T-helper 2 cell treated with Interferon-gamma antibody and Interleukin-4, amounts not matched to agents 5 μg/mL and 100 μg/mL, for 36 hours (primary cell): ENCODE data around the gene FGD3.

Experiments used
- DNase-seq: peaks from one replicate; pipeline ENCODE4 v3.0.0; 2021; ENCODE audit warnings: low spot score
- H3K27ac Mint-ChIP-seq: one replicate; pipeline ENCODE4 v1.8.0; 2021; ENCODE audit warnings: mild to moderate bottlenecking, mixed read lengths
- H3K27me3 Mint-ChIP-seq: one replicate; pipeline ENCODE4 v1.8.0; 2021; ENCODE audit warnings: low read depth, mixed read lengths
- H3K36me3 Mint-ChIP-seq: one replicate; pipeline ENCODE4 v1.8.0; 2021; ENCODE audit warnings: low read depth, mixed read lengths
- H3K4me1 Mint-ChIP-seq: one replicate; pipeline ENCODE4 v1.8.0; 2021; ENCODE audit warnings: low read depth, mixed read lengths
- H3K4me3 Mint-ChIP-seq: one replicate; pipeline ENCODE4 v1.8.0; 2022; ENCODE audit warnings: mild to moderate bottlenecking, moderate library complexity, mixed read lengths
- H3K9me3 Mint-ChIP-seq: one replicate; pipeline ENCODE4 v1.8.0; 2021; ENCODE audit warnings: mixed read lengths

FGD3 gene

DNA sequence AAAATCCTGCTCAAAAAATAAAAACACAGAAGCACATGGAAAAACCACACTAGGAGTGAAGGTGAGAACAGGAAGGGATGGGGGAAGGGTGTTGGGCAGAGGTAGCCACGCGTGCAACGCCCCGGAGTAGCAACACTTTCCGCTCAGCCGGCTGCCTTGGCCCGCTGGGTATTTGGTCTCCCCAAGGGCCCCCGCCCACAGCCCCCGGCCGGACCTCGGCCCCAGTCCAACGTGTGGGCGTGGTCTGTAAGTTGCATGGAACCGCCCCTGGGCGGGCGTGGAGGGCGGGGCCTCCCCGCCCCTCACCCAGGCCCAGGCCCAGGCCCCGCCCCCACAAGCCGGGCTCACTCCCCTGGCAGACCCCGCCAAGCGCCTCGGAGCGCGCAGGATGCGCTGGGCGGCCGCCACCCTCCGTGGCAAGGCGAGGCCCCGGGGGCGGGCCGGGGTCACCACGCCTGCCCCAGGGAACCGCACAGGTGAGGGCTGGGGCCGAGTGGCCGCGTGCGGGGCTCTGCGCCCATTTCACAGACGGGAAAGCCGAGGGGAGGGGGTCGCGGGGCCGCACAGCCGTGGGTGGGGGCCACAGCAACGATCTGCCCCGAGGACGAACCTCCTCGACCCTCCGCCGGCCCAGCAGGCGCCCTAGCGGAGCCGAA is 111.2 kb downstream of the FGD3 start, which contains the start of gene SUSD3:
SUSD3 (plus strand) TSS at position 347 of the 656 bp plus-strand sequence; CDS start at position 389, 42 bp downstream.
- Mint-ChIP-seq H3K4me1 (peaks cover 38% of the 10 kb centered on the region), H3K36me3 (peaks cover 14% of the 10 kb centered on the region), H3K9me3 (no peaks in the 10 kb centered on the region), H3K27me3 (no peaks in the 10 kb centered on the region), H3K4me3 (peak within 1 kb of the TSS; percentile 93), H3K27ac (peak within 1 kb of the TSS; percentile 92)
- DNase-seq = peak; percentile 73

GRCh38 chr9:93059011-93059714 is 111.8 kb downstream of the FGD3 start:
- no peaks in the 10 kb centered on the region for H3K9me3 Mint-ChIP-seq
- DNase-seq = no peak
- H3K27me3 Mint-ChIP-seq = no peaks in the 10 kb centered on the region
- H3K4me3 Mint-ChIP-seq = peak overlapping the region; percentile 93
- peaks cover 17% of the 10 kb centered on the region for H3K36me3 Mint-ChIP-seq
- peaks cover 45% of the 10 kb centered on the region for H3K4me1 Mint-ChIP-seq
- peak overlapping the region; percentile 92 for H3K27ac Mint-ChIP-seq

GRCh38 chr9:93059715-93060578 is 112.6 kb downstream of the FGD3 start:
- Mint-ChIP-seq H3K9me3 (no peaks in the 10 kb centered on the region), H3K27me3 (no peaks in the 10 kb centered on the region), H3K36me3 (peaks cover 25% of the 10 kb centered on the region), H3K4me3 (peak overlapping the region; percentile 93), H3K27ac (peak overlapping the region; percentile 92), H3K4me1 (peaks cover 53% of the 10 kb centered on the region)
- no peak for DNase-seq

- Mint-ChIP-seq H3K9me3 (no peaks in the 10 kb centered on the region), H3K36me3 (peaks cover 30% of the 10 kb centered on the region), H3K4me1 (peaks cover 56% of the 10 kb centered on the region), H3K27me3 (no peaks in the 10 kb centered on the region), H3K4me3 (peak overlapping the region; percentile 93), H3K27ac (peak overlapping the region; percentile 92)
- no peak for DNase-seq
Measured at GRCh38 chr9:93060746-93061259, 113.5 kb downstream of the FGD3 start.

DNA sequence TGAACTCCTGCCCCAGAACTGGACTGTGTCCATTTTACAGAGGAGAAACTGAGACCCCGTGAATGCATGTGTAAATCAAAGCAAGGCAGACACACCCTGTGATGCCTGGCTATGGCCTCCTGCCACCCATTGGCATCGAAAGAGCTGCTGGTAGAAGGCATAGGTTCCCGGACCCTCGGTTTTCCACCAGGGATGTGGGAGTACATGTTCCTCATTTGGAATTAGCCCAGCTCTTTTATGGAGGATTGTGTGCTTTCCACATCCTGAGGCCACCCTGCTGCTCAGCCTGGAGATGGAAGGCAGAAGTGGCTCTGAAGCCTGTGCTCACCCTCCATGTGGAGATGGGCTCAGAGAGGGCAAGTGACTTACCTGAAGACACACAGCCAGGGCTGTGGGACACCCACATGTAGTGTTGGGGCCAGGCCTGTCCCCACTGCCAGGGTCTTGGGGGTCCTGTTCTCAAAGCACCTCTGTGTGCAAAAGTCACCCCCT is 114.0 kb downstream of the FGD3 start:
- H3K4me3 Mint-ChIP-seq = peak overlapping the region; percentile 93

GRCh38 chr9:93061791-93062763 is 114.8 kb downstream of the FGD3 start:
- peak overlapping the region; percentile 93 for H3K4me3 Mint-ChIP-seq
- peaks cover 37% of the 10 kb centered on the region for H3K36me3 Mint-ChIP-seq
- DNase-seq = no peak
- no peaks in the 10 kb centered on the region for H3K9me3 Mint-ChIP-seq
- peak overlapping the region; percentile 92 for H3K27ac Mint-ChIP-seq
- no peaks in the 10 kb centered on the region for H3K27me3 Mint-ChIP-seq
- H3K4me1 Mint-ChIP-seq = peaks cover 66% of the 10 kb centered on the region

More for the DNA sequence above, 114.0 kb downstream of the FGD3 start:
- H3K27ac Mint-ChIP-seq = peak overlapping the region; percentile 92
- peaks cover 61% of the 10 kb centered on the region for H3K4me1 Mint-ChIP-seq
- no peaks in the 10 kb centered on the region for H3K27me3 Mint-ChIP-seq
- no peak for DNase-seq
- no peaks in the 10 kb centered on the region for H3K9me3 Mint-ChIP-seq
- H3K36me3 Mint-ChIP-seq = peaks cover 32% of the 10 kb centered on the region

DNA sequence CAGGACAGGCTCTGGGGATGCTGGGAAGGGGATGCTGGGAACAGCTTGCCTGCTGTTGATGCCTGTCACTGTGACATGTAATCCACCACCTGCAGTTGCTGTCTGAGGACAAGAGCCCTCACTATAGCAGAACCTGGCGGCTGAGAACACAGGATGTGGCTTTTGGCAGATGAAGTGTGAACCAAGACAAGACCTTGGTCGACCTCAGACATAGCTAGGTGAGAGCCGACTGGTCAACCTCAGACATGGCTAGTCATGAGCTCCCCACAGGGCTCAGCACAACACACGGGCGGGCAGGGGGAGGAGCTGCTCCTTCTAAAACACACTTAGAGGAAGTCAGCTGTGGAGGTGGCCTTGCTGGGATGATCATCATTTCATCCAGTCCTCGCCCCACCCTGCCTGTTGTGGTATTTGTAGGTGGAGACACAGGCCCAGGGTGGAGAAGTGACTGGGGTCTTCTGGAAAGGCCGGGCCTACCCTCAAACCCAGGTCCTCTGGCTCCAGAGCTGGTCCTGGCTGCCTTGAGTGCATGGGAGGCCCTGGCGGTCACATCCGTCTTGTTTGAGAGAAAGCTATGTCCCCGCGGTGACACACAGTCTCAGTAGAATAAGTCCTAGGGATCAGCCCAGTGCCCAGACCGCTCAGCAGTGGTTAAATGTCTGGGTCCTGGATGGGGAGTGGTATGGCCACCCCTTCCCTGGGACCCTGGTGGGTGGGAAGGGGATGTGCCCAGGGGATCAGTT is 117.2 kb downstream of the FGD3 start:
- DNase-seq = peak; percentile 89
- peak overlapping the region; percentile 96 for H3K27ac Mint-ChIP-seq
- H3K4me3 Mint-ChIP-seq = peak overlapping the region; percentile 88
- no peaks in the 10 kb centered on the region for H3K9me3 Mint-ChIP-seq
- peaks cover 68% of the 10 kb centered on the region for H3K4me1 Mint-ChIP-seq
- peaks cover 59% of the 10 kb centered on the region for H3K36me3 Mint-ChIP-seq
- H3K27me3 Mint-ChIP-seq = no peaks in the 10 kb centered on the region

GRCh38 chr9:93065135-93065720 is 117.9 kb downstream of the FGD3 start:
- H3K27ac Mint-ChIP-seq = peak overlapping the region; percentile 96
- H3K36me3 Mint-ChIP-seq = peaks cover 59% of the 10 kb centered on the region

GRCh38 chr9:93066978-93067603 is 119.8 kb downstream of the FGD3 start:
- H3K27me3 Mint-ChIP-seq = no peaks in the 10 kb centered on the region
- no peaks in the 10 kb centered on the region for H3K9me3 Mint-ChIP-seq
- peaks cover 52% of the 10 kb centered on the region for H3K4me1 Mint-ChIP-seq
- H3K4me3 Mint-ChIP-seq = peak overlapping the region; percentile 2
- peak overlapping the region; percentile 7 for H3K27ac Mint-ChIP-seq
- DNase-seq = no peak
- H3K36me3 Mint-ChIP-seq = peaks cover 58% of the 10 kb centered on the region

More at GRCh38 chr9:93065135-93065720, 117.9 kb downstream of the FGD3 start:
- Mint-ChIP-seq H3K4me1 (peaks cover 66% of the 10 kb centered on the region), H3K9me3 (no peaks in the 10 kb centered on the region), H3K27me3 (no peaks in the 10 kb centered on the region), H3K4me3 (peak overlapping the region; percentile 88)
- DNase-seq = no peak

DNA sequence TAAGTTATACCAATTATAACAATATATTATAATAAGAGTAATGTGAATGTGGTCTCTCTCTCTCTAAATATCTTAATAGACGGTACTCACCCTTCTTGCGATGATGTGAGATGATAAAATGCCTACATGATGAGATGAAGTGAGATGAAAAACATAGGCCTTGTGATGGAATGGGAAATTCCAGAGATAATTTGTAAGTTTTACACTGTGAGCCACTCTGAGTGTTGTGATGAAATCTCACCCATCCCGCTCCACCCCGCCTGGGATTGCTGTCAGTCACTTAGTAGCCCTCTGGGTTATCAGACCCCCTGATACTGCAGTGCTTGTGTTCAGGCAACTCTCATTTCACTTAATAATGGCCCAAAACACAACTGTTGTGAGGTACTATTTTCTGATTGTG is 121.6 kb downstream of the FGD3 start:
- peaks cover 60% of the 10 kb centered on the region for H3K36me3 Mint-ChIP-seq
- H3K4me3 Mint-ChIP-seq = no peak overlapping the region
- DNase-seq = no peak
- H3K4me1 Mint-ChIP-seq = peaks cover 44% of the 10 kb centered on the region
- H3K9me3 Mint-ChIP-seq = no peaks in the 10 kb centered on the region
- no peak overlapping the region for H3K27ac Mint-ChIP-seq
- no peaks in the 10 kb centered on the region for H3K27me3 Mint-ChIP-seq

DNA sequence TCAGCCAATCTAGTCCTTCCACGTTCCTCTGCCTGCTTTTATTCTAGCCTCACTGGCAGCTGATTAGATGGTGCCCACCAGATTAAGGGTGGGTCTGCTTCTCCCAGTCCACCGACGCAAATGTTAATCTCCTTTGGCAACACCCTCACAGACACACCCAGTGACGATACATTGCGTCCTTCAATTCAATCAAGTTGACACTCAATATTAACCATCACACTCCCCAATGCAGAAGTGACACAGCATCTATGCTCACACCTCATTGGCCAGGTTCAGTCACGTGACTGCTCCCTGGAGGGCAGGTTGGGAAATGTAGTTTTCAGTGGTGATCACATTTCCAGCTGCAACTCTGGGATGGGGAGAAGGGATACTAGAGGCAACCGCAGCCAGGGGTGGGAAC is 124.1 kb downstream of the FGD3 start:
- Mint-ChIP-seq H3K4me1 (peaks cover 28% of the 10 kb centered on the region), H3K27ac (no peak overlapping the region), H3K9me3 (no peaks in the 10 kb centered on the region), H3K4me3 (no peak overlapping the region), H3K36me3 (peaks cover 47% of the 10 kb centered on the region), H3K27me3 (no peaks in the 10 kb centered on the region)
- DNase-seq = no peak
